BJ (cell line): Measurements from ENCODE around the gene KITLG. TPM values are rescaled to one million over a fixed set of nuclear protein-coding genes. Genes with fewer than 3 reads are reported as not detected.

Source experiments
- CTCF ChIA-PET: fragments of 350-600 bp; formaldehyde crosslinking; extraction: SDS; loops from one replicate; lab custom pipeline; 2021; ENCODE audit warnings: antibody characterized with exemption, inconsistent platforms; lab: Yijun Ruan, JAX
- POLR2A ChIA-PET: fragments of 300-600 bp; sonication (Branson Sonifier 250); formaldehyde crosslinking; extraction: SDS; loops from one replicate; lab custom pipeline; 2021; ENCODE audit warnings: antibody characterized with exemption; lab: Charles Lee
- DNase-seq: peaks from one replicate; pipeline ENCODE4 v3.0.0-alpha.2; 2011; ENCODE audit warnings: low read depth
- H3K27me3 ChIP-seq: 2 replicates; pipeline ENCODE4 v1.6.0; 2011; ENCODE audit warnings: low read length; ENCODE audit not compliant: control insufficient read depth, insufficient read depth
- H3K36me3 ChIP-seq: 2 replicates; pipeline ENCODE4 v1.5.1; 2011; ENCODE audit warnings: low read length; ENCODE audit not compliant: control insufficient read depth, insufficient read depth
- H3K4me3 ChIP-seq: 2 replicates; pipeline ENCODE4 v1.5.1; 2011; ENCODE audit warnings: low read depth, mild to moderate bottlenecking, control low read depth, low read length
- polyA plus RNA-seq: library from polyadenylated mRNA; depleted of rRNA; stranded (reverse); fragments of >200 nt; gene quantifications from 2 replicates; pipeline ENCODE4 v1.2.3, GENCODE V29; 2011
- TF ChIP-seq, protein P1 (sequence below): IDR thresholded peaks from 2 replicates; pipeline ENCODE4 v1.5.1; 2011; ENCODE audit warnings: low read depth, mild to moderate bottlenecking, control low read depth, inconsistent platforms, low read length, moderate library complexity; ENCODE audit not compliant: insufficient read depth

Gene KITLG
- polyA plus RNA-seq, 1 experiment: 17.0 TPM

DNA sequence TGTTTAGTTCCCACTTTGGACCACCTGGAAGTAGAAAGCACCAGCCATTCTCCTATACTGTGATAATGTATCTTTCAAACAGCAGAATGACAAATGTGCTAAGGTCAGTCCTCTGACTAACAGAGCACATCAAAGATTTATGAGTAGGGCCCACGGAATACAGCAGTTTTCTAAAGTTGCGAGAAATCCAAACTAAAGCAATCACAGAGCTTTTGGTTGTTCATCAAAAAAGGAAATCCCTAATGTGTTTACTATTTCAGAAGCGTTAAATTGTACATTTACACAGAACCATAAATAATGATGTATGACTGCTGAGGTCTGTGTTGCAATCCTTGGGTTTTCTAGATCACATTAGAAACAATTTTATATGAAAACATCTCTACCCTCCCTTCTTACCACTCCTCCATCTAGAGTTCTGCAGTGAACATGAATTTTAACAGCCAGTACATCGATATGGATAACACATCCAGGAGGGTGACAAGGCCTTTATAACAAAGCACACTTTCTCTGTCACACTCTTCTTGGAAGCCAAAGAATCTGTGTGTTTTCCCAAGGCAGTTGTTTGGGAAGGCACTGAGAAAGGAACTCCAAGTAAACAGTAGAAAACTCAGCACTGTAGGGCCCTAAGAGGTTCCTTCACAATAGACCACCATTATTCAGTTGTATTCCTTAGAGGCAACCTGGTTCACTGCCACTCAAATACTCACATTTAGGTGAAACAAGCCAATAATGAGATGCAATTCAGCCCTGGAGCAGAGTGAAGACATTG, 7.3 kb downstream of the KITLG start:
- ChIA-PET POLR2A (no interaction called here), CTCF (interaction anchor here (1.2 kb wide), 1 partner anchor 418 kb away, joined by 4 read pairs; no protein-coding TSS in a partner anchor)
- DNase-seq: no peak
- no peaks in the 10 kb centered on the region for H3K27me3 ChIP-seq
- no peaks in the 10 kb centered on the region for H3K36me3 ChIP-seq
- H3K4me3 ChIP-seq: no peak overlapping the region
- TF ChIP-seq, protein P1, sequence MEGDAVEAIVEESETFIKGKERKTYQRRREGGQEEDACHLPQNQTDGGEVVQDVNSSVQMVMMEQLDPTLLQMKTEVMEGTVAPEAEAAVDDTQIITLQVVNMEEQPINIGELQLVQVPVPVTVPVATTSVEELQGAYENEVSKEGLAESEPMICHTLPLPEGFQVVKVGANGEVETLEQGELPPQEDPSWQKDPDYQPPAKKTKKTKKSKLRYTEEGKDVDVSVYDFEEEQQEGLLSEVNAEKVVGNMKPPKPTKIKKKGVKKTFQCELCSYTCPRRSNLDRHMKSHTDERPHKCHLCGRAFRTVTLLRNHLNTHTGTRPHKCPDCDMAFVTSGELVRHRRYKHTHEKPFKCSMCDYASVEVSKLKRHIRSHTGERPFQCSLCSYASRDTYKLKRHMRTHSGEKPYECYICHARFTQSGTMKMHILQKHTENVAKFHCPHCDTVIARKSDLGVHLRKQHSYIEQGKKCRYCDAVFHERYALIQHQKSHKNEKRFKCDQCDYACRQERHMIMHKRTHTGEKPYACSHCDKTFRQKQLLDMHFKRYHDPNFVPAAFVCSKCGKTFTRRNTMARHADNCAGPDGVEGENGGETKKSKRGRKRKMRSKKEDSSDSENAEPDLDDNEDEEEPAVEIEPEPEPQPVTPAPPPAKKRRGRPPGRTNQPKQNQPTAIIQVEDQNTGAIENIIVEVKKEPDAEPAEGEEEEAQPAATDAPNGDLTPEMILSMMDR: no peak

DNA sequence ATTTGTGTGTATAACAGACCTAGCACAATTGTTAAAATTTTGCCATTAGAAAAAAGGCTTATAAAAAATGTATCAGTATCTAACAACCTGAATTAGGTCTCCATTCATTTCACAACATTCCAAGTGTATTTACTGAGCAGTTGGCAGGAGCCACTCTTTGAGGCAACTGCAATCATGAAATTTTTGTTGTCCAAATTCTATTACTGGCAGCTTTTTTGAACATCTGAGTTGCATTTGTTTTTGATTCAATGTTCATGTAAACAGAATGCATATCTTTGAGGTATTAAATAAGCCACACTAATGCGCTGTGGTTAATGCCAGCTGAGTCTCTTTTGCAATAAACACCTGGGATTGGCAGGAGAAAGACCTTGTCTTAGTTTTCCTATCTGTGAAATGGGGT, 8.7 kb downstream of the KITLG start:
- no peaks in the 10 kb centered on the region for H3K27me3 ChIP-seq
- TF ChIP-seq, protein P1: no peak
- no peaks in the 10 kb centered on the region for H3K36me3 ChIP-seq
- POLR2A ChIA-PET: no interaction called here
- no peak overlapping the region for H3K4me3 ChIP-seq
- no peak for DNase-seq
- CTCF ChIA-PET: interaction anchor here (0.7 kb wide), 1 partner anchor 481 kb away, joined by 4 read pairs; no protein-coding TSS in a partner anchor

- Histone ChIP-seq H3K4me3 (no peak overlapping the region), H3K36me3 (no peaks in the 10 kb centered on the region), H3K27me3 (no peaks in the 10 kb centered on the region)
- ChIA-PET CTCF (interaction anchor here (1.4 kb wide), 1 partner anchor 8 kb away, joined by 4 read pairs; no protein-coding TSS in a partner anchor), POLR2A (no interaction called here)
- TF ChIP-seq, protein P1: no peak
- DNase-seq: no peak
Measured at GRCh38 chr12:88570103-88570502, 10.2 kb downstream of the KITLG start.

GRCh38 chr12:88566430-88566829, 13.8 kb downstream of the KITLG start:
- ChIA-PET POLR2A (no interaction called here), CTCF (interaction anchor here (1.4 kb wide), 1 partner anchor 14 kb away, joined by 5 read pairs; no protein-coding TSS in a partner anchor)
- no peaks in the 10 kb centered on the region for H3K36me3 ChIP-seq
- no peak for DNase-seq
- no peaks in the 10 kb centered on the region for H3K27me3 ChIP-seq
- TF ChIP-seq, protein P1: no peak
- no peak overlapping the region for H3K4me3 ChIP-seq

- ChIA-PET POLR2A (interaction anchor here (0.7 kb wide), 1 partner anchor 127 kb away, joined by 4 read pairs; no protein-coding TSS in a partner anchor), CTCF (interaction anchor here (1.6 kb wide), 1 partner anchor 10 kb away, joined by 6 read pairs; no protein-coding TSS in a partner anchor)
- 0 out of 2 replicates have a peak, but pooled peaks cover 1% of the 10 kb centered on the region for H3K36me3 ChIP-seq
- H3K27me3 ChIP-seq: no peaks in the 10 kb centered on the region
- TF ChIP-seq, protein P1: no peak
- H3K4me3 ChIP-seq: no peak overlapping the region
- DNase-seq: no peak
Measured at GRCh38 chr12:88562846-88563582, 17.3 kb downstream of the KITLG start.
